IPS-20b (cell line): ENCODE measurements around the gene TVP23B.
"Not testable (repeated sequence)": the region's sequence is repeated elsewhere in the genome, so short reads cannot be mapped to it uniquely, and the experiment has no call there.

Source experiments
- H3K27ac ChIP-seq: one replicate; pipeline ENCODE4 v1.5.1; 2013; ENCODE audit warnings: low read length
- H3K27me3 ChIP-seq: 2 replicates; pipeline ENCODE4 v1.6.1; 2013; ENCODE audit warnings: mild to moderate bottlenecking, low read length, inconsistent platforms; ENCODE audit not compliant: insufficient read depth
- H3K36me3 ChIP-seq: 2 replicates; pipeline ENCODE4 v1.6.1; 2013; ENCODE audit warnings: low read depth, mild to moderate bottlenecking, inconsistent platforms, low read length, moderate library complexity; ENCODE audit not compliant: insufficient read depth
- H3K4me1 ChIP-seq: 2 replicates; pipeline ENCODE4 v1.6.1; 2013; ENCODE audit warnings: mild to moderate bottlenecking, control low read depth, inconsistent platforms, low read length, moderate library complexity; ENCODE audit not compliant: insufficient read depth
- H3K4me3 ChIP-seq: 2 replicates; pipeline ENCODE4 v1.5.1; 2013; ENCODE audit warnings: mild to moderate bottlenecking, low read length, inconsistent platforms
- H3K9ac ChIP-seq: 2 replicates; pipeline ENCODE4 v1.6.1; 2013; ENCODE audit warnings: low read depth, mild to moderate bottlenecking, inconsistent platforms, low read length, moderate library complexity
- H3K9me3 ChIP-seq: 2 replicates; pipeline ENCODE4 v1.6.1; 2013; ENCODE audit warnings: mild to moderate bottlenecking, low read depth, low read length, inconsistent platforms; ENCODE audit not compliant: insufficient read depth

Gene TVP23B

GRCh38 chr17:18780991-18781718 lies at the start of gene TVP23B:
TVP23B (plus strand) TSS chr17:18781183; CDS start chr17:18781294, 111 bp downstream.
- peak within 1 kb of the TSS; percentile 64 for H3K4me3 ChIP-seq
- H3K27ac ChIP-seq, H3K9me3 ChIP-seq, H3K36me3 ChIP-seq, H3K27me3 ChIP-seq, H3K4me1 ChIP-seq: not testable (repeated sequence)
- peak within 1 kb of the TSS; percentile 79; the same call in 1 of the 2 replicates for H3K9ac ChIP-seq

DNA sequence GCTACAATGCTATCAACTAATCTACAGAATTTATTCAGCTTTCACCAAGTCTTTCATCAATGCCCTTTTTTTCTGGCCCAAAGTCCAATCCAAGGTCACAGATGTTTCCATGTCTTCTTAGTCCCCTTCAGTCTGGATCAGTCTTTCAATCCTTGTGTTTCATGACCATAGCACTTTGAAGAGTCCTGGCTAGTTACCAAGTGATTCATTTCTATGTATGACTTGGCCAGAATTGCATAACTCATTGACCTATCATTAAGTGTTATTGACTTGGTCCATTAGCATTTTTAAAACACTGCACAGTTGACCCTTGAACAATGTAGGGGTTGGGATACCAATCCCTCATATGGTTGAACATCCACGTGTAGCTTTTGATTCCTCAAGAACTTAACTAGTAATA lies 48.5 kb upstream of the TVP23B start:
- H3K4me1 ChIP-seq, H3K27me3 ChIP-seq, H3K36me3 ChIP-seq, H3K4me3 ChIP-seq, H3K27ac ChIP-seq, H3K9ac ChIP-seq, H3K9me3 ChIP-seq: not testable (repeated sequence)

DNA sequence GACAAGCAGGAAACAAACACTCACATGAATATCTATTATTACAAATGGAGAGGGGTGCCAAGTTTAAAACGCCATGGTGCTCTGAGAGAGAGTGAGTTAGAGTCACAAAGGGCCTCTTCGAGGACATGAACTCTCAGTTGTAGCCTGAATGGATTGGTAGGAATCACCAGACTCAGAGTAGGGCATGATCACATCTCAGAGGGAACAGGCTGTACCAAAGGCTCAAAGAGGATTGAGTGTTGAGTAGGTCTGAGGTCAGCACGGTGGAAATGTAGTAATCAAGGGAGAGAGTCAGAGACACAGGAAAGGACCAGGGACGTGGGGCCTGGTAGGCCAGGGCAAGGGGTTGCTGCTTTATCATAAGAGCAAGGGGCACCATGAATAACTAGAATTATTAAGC lies 47.6 kb upstream of the TVP23B start:
- H3K9ac ChIP-seq, H3K27me3 ChIP-seq, H3K27ac ChIP-seq, H3K9me3 ChIP-seq, H3K36me3 ChIP-seq, H3K4me1 ChIP-seq, H3K4me3 ChIP-seq: not testable (repeated sequence)

DNA sequence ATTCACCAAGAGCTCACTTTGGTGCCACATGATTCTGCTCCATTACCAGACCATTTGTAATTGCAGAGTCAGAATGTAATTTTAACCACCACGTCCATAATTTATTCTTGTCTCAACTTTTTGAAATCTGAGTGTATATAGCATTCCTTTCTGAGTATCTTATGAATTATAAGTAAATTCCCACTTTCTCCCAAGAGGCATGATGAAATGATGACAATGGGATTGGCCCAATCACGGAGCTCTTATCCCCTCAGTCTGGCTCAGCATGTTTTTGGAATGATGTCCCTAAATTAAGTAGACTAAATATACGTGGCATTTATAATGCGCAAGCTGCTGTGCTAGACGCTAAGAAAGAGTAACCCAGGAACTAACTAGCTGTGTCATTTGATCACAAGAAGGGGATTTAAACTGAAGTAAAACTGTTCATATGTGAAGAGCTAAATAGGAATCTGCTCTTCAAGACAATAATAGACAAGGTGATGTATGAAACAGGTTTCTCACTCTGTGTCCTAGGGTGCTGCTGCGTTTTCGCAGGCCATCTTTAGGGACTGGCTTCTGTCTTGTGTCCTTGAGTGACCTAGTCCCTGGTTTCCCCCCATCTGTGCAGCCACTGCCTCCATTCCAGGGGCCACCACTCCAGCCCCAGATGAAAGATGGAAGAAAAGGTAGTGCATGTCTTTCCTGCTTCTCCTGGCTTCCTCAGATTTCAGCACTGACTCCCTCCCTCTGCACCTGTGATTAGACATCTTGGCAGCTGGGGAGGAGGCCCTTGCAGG lies 41.2 kb upstream of the TVP23B start:
- not testable (repeated sequence) for H3K4me1 ChIP-seq, H3K9ac ChIP-seq, H3K27me3 ChIP-seq, H3K36me3 ChIP-seq, H3K9me3 ChIP-seq, H3K4me3 ChIP-seq, H3K27ac ChIP-seq

GRCh38 chr17:18741228-18741627 lies 39.8 kb upstream of the TVP23B start:
- not testable (repeated sequence) for H3K4me3 ChIP-seq, H3K4me1 ChIP-seq, H3K9me3 ChIP-seq, H3K27me3 ChIP-seq, H3K9ac ChIP-seq, H3K27ac ChIP-seq, H3K36me3 ChIP-seq

DNA sequence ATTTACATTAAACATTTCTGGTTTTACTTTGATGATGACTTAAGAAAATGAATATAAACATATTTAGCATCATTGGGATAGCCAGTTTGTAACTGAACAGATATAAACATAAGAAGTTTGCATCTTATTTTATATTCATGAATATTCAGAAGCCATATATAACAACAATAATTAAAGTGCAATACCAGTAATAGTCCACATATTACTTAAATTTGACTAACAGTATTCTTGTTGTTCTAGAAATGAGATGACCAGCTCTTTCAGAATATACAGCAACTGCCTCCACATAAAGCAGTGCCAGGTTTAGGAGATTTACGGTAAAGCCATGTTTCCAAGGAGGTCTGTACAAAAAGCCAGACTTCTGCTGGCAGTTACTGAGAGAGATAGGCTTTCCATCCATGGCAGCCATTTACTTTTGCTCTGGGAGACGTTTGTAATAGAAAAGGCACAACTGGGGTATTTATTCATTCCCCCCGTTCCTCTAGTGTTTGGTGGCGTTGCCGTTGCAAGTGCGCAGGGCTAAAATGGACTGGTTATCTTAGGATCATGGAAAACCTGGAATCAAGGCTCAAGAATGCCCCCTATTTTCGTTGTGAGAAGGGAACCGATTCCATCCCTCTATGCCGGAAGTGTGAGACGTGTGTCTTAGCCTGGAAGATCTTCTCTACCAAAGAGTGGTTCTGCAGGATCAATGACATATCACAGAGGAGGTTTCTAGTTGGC lies 37.1 kb upstream of the TVP23B start, which contains the start of gene FBXW10:
Gene FBXW10 (plus strand): TSS at position 356 of the 723 bp plus-strand sequence. CDS start 191 bp downstream, at position 547.
- not testable (repeated sequence) for H3K9ac ChIP-seq, H3K4me1 ChIP-seq, H3K27me3 ChIP-seq, H3K4me3 ChIP-seq, H3K36me3 ChIP-seq, H3K27ac ChIP-seq, H3K9me3 ChIP-seq

- not testable (repeated sequence) for H3K9me3 ChIP-seq, H3K36me3 ChIP-seq, H3K4me3 ChIP-seq, H3K27me3 ChIP-seq, H3K9ac ChIP-seq, H3K27ac ChIP-seq, H3K4me1 ChIP-seq
These were observed 36.3 kb upstream of the TVP23B start for GRCh38 chr17:18744726-18745125.

GRCh38 chr17:18746551-18746950 lies 34.4 kb upstream of the TVP23B start:
- not testable (repeated sequence) for H3K9ac ChIP-seq, H3K4me3 ChIP-seq, H3K9me3 ChIP-seq, H3K4me1 ChIP-seq, H3K27me3 ChIP-seq, H3K27ac ChIP-seq, H3K36me3 ChIP-seq

DNA sequence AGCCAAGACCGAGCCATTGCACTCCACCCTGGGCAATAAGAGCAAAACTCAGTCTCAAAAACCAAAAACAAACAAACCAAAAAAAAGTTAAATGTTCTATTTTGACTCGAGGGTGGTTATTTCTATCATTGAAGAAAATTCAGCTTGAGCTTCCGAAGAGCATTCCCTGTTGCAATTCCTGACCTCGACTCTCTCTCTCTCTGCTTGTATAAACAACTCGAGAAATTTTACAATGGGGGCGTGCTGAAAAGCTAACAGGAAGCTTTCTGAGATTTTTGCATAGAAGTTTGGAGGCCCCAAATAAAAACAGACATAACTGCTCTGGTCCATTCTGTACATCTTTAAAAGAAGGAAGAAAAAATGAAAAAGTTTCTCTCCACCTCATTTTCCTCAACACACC lies 33.5 kb upstream of the TVP23B start:
- not testable (repeated sequence) for H3K27ac ChIP-seq, H3K36me3 ChIP-seq, H3K4me1 ChIP-seq, H3K9me3 ChIP-seq, H3K27me3 ChIP-seq, H3K9ac ChIP-seq, H3K4me3 ChIP-seq

DNA sequence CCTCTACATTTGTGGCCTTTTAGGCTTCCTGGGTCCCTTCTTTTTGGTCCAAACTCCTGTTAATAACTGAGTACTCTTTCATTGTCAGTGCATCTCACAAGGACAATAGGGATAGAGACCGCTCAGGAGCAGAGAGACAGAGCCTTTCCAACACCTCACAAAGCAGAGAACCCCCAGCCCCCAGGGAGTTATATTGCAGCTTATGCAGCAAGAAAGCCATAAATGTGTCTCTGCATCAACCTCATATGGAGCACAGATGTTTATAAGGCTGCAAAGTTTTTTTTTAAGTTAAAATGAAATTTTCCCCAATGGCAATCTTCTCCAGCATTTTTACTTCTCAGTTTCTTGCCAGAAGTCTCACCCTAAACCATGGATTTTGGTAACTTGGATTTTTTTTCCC lies 30.7 kb upstream of the TVP23B start:
- not testable (repeated sequence) for H3K9ac ChIP-seq, H3K4me1 ChIP-seq, H3K27me3 ChIP-seq, H3K36me3 ChIP-seq, H3K4me3 ChIP-seq, H3K9me3 ChIP-seq, H3K27ac ChIP-seq

DNA sequence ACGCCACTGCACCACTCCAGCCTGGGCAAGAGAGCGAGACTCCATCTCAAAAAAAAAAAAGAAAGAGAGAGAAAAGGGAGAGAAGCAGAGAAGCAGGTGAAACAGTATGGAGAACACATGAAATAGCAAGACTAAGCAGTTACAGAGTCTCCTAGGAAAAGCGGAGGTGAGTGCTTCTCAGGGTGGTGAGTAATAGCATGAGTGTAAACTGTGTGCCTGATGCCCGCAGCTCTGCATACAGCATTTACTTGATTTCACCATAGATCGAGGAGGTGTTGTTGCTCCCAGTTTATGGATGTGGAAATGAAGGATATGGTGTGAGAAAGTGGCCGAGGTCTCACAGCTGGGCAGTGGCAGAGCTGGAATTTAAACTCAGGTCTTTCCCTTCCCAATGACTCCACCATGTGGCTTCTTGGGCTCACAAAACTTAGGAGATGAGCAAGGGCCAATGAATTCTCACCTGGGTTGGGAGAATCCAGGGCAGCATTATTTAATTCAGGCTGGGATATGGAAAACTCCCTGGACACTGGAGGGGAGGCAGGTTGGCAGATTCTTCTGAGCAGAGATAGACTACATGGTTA lies 27.1 kb upstream of the TVP23B start:
- H3K9me3 ChIP-seq, H3K4me1 ChIP-seq, H3K9ac ChIP-seq, H3K27ac ChIP-seq, H3K27me3 ChIP-seq, H3K36me3 ChIP-seq, H3K4me3 ChIP-seq: not testable (repeated sequence)
